ENCODE results near the gene GM2A.

DNA sequence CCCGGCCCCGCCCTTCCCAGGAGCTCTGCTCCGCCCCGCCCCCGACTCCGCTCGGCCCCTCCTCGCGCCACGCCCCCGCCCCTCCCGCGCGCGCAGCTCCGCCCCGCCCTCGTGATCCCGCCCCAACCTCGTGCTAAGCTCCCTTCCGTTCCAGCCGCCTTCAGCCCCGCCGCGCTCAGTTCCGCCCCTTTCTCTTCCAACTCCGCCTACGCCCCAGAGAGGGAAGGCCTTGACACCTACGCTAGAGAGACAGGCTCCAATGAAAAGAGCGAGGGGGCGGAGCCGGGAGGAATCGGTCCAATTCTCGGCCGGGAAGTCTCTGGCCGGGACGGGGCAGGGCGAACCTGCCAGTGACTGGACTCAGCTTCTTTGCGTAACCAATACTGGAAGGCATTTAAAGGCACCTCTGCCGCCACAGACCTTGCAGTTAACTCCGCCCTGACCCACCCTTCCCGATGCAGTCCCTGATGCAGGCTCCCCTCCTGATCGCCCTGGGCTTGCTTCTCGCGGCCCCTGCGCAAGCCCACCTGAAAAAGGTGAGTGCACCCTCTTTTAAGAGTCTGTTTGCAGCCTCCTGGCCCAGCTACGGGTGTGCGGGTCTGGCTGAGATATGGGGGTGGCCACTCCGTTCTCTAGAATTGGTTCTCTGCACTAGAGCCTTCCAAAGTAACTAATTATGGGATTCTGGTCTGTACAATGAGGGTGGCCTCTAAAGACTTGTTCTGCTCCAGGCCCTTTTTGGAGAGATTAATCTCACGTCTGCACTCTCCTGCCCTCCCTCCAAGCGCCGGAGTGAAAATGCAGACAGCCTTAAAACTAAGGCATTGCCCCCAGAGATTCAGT lies at the start of gene GM2A:
- TF ChIP-seq, protein P1, sequence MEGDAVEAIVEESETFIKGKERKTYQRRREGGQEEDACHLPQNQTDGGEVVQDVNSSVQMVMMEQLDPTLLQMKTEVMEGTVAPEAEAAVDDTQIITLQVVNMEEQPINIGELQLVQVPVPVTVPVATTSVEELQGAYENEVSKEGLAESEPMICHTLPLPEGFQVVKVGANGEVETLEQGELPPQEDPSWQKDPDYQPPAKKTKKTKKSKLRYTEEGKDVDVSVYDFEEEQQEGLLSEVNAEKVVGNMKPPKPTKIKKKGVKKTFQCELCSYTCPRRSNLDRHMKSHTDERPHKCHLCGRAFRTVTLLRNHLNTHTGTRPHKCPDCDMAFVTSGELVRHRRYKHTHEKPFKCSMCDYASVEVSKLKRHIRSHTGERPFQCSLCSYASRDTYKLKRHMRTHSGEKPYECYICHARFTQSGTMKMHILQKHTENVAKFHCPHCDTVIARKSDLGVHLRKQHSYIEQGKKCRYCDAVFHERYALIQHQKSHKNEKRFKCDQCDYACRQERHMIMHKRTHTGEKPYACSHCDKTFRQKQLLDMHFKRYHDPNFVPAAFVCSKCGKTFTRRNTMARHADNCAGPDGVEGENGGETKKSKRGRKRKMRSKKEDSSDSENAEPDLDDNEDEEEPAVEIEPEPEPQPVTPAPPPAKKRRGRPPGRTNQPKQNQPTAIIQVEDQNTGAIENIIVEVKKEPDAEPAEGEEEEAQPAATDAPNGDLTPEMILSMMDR (IDR thresholded peaks at IDR 0.05) = no peak
- peak in 1 of 2 donors; percentile 69 for TF ChIP-seq POLR2A (IDR thresholded peaks at IDR 0.05)
